GM18499 (cell line): Measurements from ENCODE around the gene MRPL46.

Experiments
- ATAC-seq: cut with Tn5 transposase; IDR thresholded peaks from one replicate; pipeline ENCODE4 v1.9.1; 2021; ENCODE audit warnings: moderate number of reproducible peaks; ENCODE audit not compliant: insufficient read depth, unreplicated experiment

Gene MRPL46

GRCh38 chr15:88467073-88467934 lies at the start of gene MRPL46, which contains the start of gene MRPS11:
Gene MRPL46 (minus strand): TSS chr15:88467388. CDS start chr15:88467377, 11 bp downstream.
Gene MRPS11 (plus strand): TSS chr15:88467708. CDS start chr15:88467718, 10 bp downstream.
- ATAC-seq = peak; percentile 80

- no peak for ATAC-seq
Observed at GRCh38 chr15:88513195-88513594, 46.0 kb upstream of the MRPL46 start.

GRCh38 chr15:88512601-88513000 lies 45.4 kb upstream of the MRPL46 start:
- ATAC-seq = no peak

GRCh38 chr15:88512078-88512477 lies 44.9 kb upstream of the MRPL46 start:
- no peak for ATAC-seq

GRCh38 chr15:88511161-88511560 lies 44.0 kb upstream of the MRPL46 start:
- no peak for ATAC-seq

GRCh38 chr15:88509964-88510363 lies 42.8 kb upstream of the MRPL46 start:
- no peak for ATAC-seq

GRCh38 chr15:88509321-88509720 lies 42.1 kb upstream of the MRPL46 start:
- ATAC-seq = no peak

- ATAC-seq = no peak
Observed at GRCh38 chr15:88506628-88507027, 39.4 kb upstream of the MRPL46 start.

GRCh38 chr15:88505721-88506120 lies 38.5 kb upstream of the MRPL46 start:
- ATAC-seq = no peak

- ATAC-seq = no peak
Observed at GRCh38 chr15:88504445-88504844, 37.3 kb upstream of the MRPL46 start.

- ATAC-seq = no peak
Observed at GRCh38 chr15:88498996-88499395, 31.8 kb upstream of the MRPL46 start.

- no peak for ATAC-seq
Observed at GRCh38 chr15:88497109-88497765, 30.0 kb upstream of the MRPL46 start.

- ATAC-seq = no peak
Observed at GRCh38 chr15:88493844-88494243, 26.7 kb upstream of the MRPL46 start.

- no peak for ATAC-seq
Observed at GRCh38 chr15:88491158-88491557, 24.0 kb upstream of the MRPL46 start.

- ATAC-seq = no peak
Observed at GRCh38 chr15:88490036-88490435, 22.8 kb upstream of the MRPL46 start.

GRCh38 chr15:88489321-88489720 lies 22.1 kb upstream of the MRPL46 start:
- ATAC-seq = no peak

- ATAC-seq = no peak
Observed at GRCh38 chr15:88487796-88488523, 20.8 kb upstream of the MRPL46 start.

GRCh38 chr15:88487178-88487795 lies 20.1 kb upstream of the MRPL46 start:
- no peak for ATAC-seq

GRCh38 chr15:88484682-88485331 lies 17.6 kb upstream of the MRPL46 start:
- ATAC-seq = no peak

GRCh38 chr15:88482263-88482662 lies 15.1 kb upstream of the MRPL46 start:
- no peak for ATAC-seq
